HEK293 (cell line): Measurements from ENCODE around the gene SGTB.

Source experiments
- CTCF ChIP-seq: fragments of 450-650 bp; formaldehyde crosslinking; IDR thresholded peaks from 2 replicates; pipeline ENCODE4 v1.5.1; 2016; ENCODE audit warnings: missing biosample characterization, missing genetic modification characterization
- SALL2 ChIP-seq: fragments of 450-650 bp; formaldehyde crosslinking; IDR thresholded peaks from 2 replicates; pipeline ENCODE4 v1.5.0; 2017; ENCODE audit warnings: missing biosample characterization, mild to moderate bottlenecking, missing genetic modification characterization, borderline replicate concordance
- ZBTB1 ChIP-seq: fragments of 450-650 bp; formaldehyde crosslinking; IDR thresholded peaks from 2 replicates; pipeline ENCODE4 v1.5.1; 2016; ENCODE audit warnings: missing biosample characterization, missing genetic modification characterization
- ZBTB20 ChIP-seq: fragments of 450-650 bp; formaldehyde crosslinking; IDR thresholded peaks from 2 replicates; pipeline ENCODE4 v1.5.1; 2016; ENCODE audit warnings: missing biosample characterization, missing genetic modification characterization
- ZNF10 ChIP-seq: fragments of 450-650 bp; formaldehyde crosslinking; IDR thresholded peaks from 2 replicates; pipeline ENCODE4 v1.5.1; 2017; ENCODE audit warnings: missing biosample characterization, missing genetic modification characterization
- ZNF169 ChIP-seq: fragments of 450-650 bp; formaldehyde crosslinking; IDR thresholded peaks from 2 replicates; pipeline ENCODE4 v1.5.1; 2016; ENCODE audit warnings: missing biosample characterization, missing genetic modification characterization
- ZNF26 ChIP-seq: fragments of 450-650 bp; formaldehyde crosslinking; IDR thresholded peaks from 2 replicates; pipeline ENCODE4 v1.5.1; 2016; ENCODE audit warnings: missing biosample characterization, missing genetic modification characterization
- ZNF274 ChIP-seq, 2 experiments: fragments of 200-500 bp in 1 of 2; fragments of 450-650 bp in 1 of 2; sonication (Bioruptor generic) in 1 of 2; formaldehyde crosslinking in 1 of 2; IDR thresholded peaks; 2 replicates each; pipeline versions ENCODE4 v1.5.1 to v1.6.1; 2014 to 2016; ENCODE audit warnings: borderline replicate concordance in 1 of 2, inconsistent platforms in 1 of 2, low read length in 1 of 2, missing biosample characterization in 1 of 2, missing genetic modification characterization in 1 of 2
- ZNF302 ChIP-seq: fragments of 450-650 bp; formaldehyde crosslinking; IDR thresholded peaks from 2 replicates; pipeline ENCODE4 v1.5.1; 2016; ENCODE audit warnings: missing biosample characterization, missing genetic modification characterization, low read depth
- ZNF354C ChIP-seq: fragments of 450-650 bp; formaldehyde crosslinking; IDR thresholded peaks from 2 replicates; pipeline ENCODE4 v1.5.1; 2016; ENCODE audit warnings: missing biosample characterization, missing genetic modification characterization, low read depth, borderline replicate concordance
- ZNF747 ChIP-seq: fragments of 450-650 bp; formaldehyde crosslinking; IDR thresholded peaks from 2 replicates; pipeline ENCODE4 v1.5.1; 2016; ENCODE audit warnings: missing biosample characterization, missing genetic modification characterization
- ZNF76 ChIP-seq: fragments of 450-650 bp; formaldehyde crosslinking; IDR thresholded peaks from 2 replicates; pipeline ENCODE4; 2016; ENCODE audit warnings: low read depth, missing biosample characterization, missing genetic modification characterization, borderline replicate concordance

- no peak for TF ChIP-seq CTCF (tag by site-specific recombination)
- no peak for TF ChIP-seq ZNF354C (tag by site-specific recombination)
- no peak for TF ChIP-seq ZNF26
- no peak for TF ChIP-seq ZNF169
- no peak for TF ChIP-seq ZNF747 (tag by site-specific recombination)
- no peak for TF ChIP-seq ZBTB20 (tag by site-specific recombination)
- no peak for TF ChIP-seq ZNF302
- TF ChIP-seq SALL2: no peak
- TF ChIP-seq ZNF76 (tag by site-specific recombination): no peak
- no peak for TF ChIP-seq ZNF10 (tag by site-specific recombination)
- no peak for TF ChIP-seq ZNF274 (IDR thresholded peaks at IDR 0.05; ENCODE audit: low read length)
- no peak for TF ChIP-seq ZNF274 (tag by site-specific recombination; IDR thresholded peaks at IDR 0.05; ENCODE audit: borderline replicate concordance)
- no peak for TF ChIP-seq ZBTB1 (tag by site-specific recombination)
Observed at GRCh38 chr5:65702036-65702435, 19.9 kb downstream of the SGTB start.
